ENCODE results near the gene SYCN.

The SYCN gene

GRCh38 chr19:39192846-39193245, 11.2 kb downstream of the SYCN start:
- DNase-seq, result no peak

- no peak for DNase-seq
These were observed 13.3 kb downstream of the SYCN start for GRCh38 chr19:39190768-39191167.

- no peak for DNase-seq
These were observed 15.1 kb downstream of the SYCN start for GRCh38 chr19:39188960-39189359.

GRCh38 chr19:39187552-39187943, 16.5 kb downstream of the SYCN start:
- DNase-seq, result no peak

- DNase-seq, result no peak
These were observed 17.7 kb downstream of the SYCN start for GRCh38 chr19:39186391-39186790.

- no peak for DNase-seq
These were observed 21.0 kb downstream of the SYCN start for GRCh38 chr19:39183104-39183503.

GRCh38 chr19:39182174-39182505, 21.9 kb downstream of the SYCN start:
- no peak for DNase-seq

GRCh38 chr19:39181500-39182173, 22.4 kb downstream of the SYCN start:
- DNase-seq, result no peak

GRCh38 chr19:39180749-39181148, 23.3 kb downstream of the SYCN start:
- no peak for DNase-seq

GRCh38 chr19:39179754-39180153, 24.3 kb downstream of the SYCN start:
- no peak for DNase-seq

- no peak for DNase-seq
These were observed 25.6 kb downstream of the SYCN start for GRCh38 chr19:39178296-39179006.

- no peak for DNase-seq
These were observed 26.3 kb downstream of the SYCN start for GRCh38 chr19:39177736-39178135.

GRCh38 chr19:39177110-39177699, 26.9 kb downstream of the SYCN start:
- DNase-seq, result no peak

GRCh38 chr19:39175564-39175963, 28.5 kb downstream of the SYCN start:
- DNase-seq, result no peak

GRCh38 chr19:39174558-39175544, 29.2 kb downstream of the SYCN start:
- DNase-seq, result no peak

GRCh38 chr19:39174142-39174541, 29.9 kb downstream of the SYCN start:
- DNase-seq, result no peak

- DNase-seq, result no peak
These were observed 30.5 kb downstream of the SYCN start for GRCh38 chr19:39173502-39173991.

GRCh38 chr19:39172700-39173501, 31.2 kb downstream of the SYCN start:
- no peak for DNase-seq

GRCh38 chr19:39171479-39172465, 32.3 kb downstream of the SYCN start:
- DNase-seq, result no peak

GRCh38 chr19:39170386-39171231, 33.5 kb downstream of the SYCN start:
- DNase-seq, result no peak
